HCT116 (cell line): ENCODE data around the gene LCLAT1. TPM values are rescaled to one million over a fixed set of nuclear protein-coding genes. Genes with fewer than 3 reads are reported as not detected.

Experiments used
- ATAC-seq: fragments of 200-7000 bp; cut with Tn5 transposase; 2 replicates; pipeline ENCODE4 v1.9.1; 2020; ENCODE audit warnings: mild to moderate bottlenecking, moderate library complexity
- BruUV-seq: library from RNA; stranded (reverse); fragments of 400-500 nt; replicated peaks from 2 replicates; lab custom pipeline; 2021; lab: Mats Ljungman, UMichigan
- CTCF ChIA-PET: fragments of 300-600 bp; sonication (Branson Sonifier 250); formaldehyde crosslinking; loops from one replicate; lab custom pipeline; 2021; ENCODE audit warnings: antibody characterized with exemption; lab: Charles Lee
- POLR2A ChIA-PET: fragments of 300-600, 350-600 bp; sonication (Branson Sonifier 250); formaldehyde crosslinking; loops from one replicate; lab custom pipeline; 2021; ENCODE audit warnings: antibody characterized with exemption; lab: Charles Lee
- RAD21 ChIA-PET, 2 experiments: fragments of 300-600 bp; sonication (Branson Sonifier 250); formaldehyde crosslinking; loops; one replicate each; lab custom pipeline; 2023; ENCODE audit warnings: low total read pairs in 2 of 2; ENCODE audit not compliant: uncharacterized antibody in 2 of 2, unreplicated experiment in 2 of 2, low non-redundant PET in 1 of 2; lab: Charles Lee
- DNase-seq: peaks from one replicate; pipeline ENCODE4 v3.0.0-alpha.2; 2010; ENCODE audit warnings: low read depth, low spot score
- H2AFZ ChIP-seq: fragments of 200-600 bp; shearing (Covaris generic), sonication (generic); 2 replicates; pipeline ENCODE4 v1.6.1; 2017; ENCODE audit warnings: low read depth, mixed run types, mixed read lengths, antibody characterized with exemption, low read length; ENCODE audit not compliant: poor library complexity, severe bottlenecking
- H3K27ac ChIP-seq: 2 replicates; pipeline ENCODE4 v1.5.1; 2012; ENCODE audit warnings: low read depth, low read length
- H3K27me3 ChIP-seq: fragments of 200-600 bp; sonication (generic); 2 replicates; pipeline ENCODE4 v1.6.1; 2016; ENCODE audit warnings: mixed run types, low read length, mixed read lengths; ENCODE audit not compliant: insufficient read depth
- H3K36me3 ChIP-seq, 2 experiments: fragments of 200-500 bp in 1 of 2; fragments of 200-600 bp in 1 of 2; sonication (Bioruptor generic) in 1 of 2; sonication (generic) in 1 of 2; 2 replicates each; pipeline versions ENCODE4 v1.5.1 to v1.6.1; 2014 to 2016; ENCODE audit warnings: low read length in 2 of 2, inconsistent platforms in 1 of 2, mixed read lengths in 1 of 2, mixed run types in 1 of 2; ENCODE audit not compliant: insufficient read depth in 2 of 2, control insufficient read depth in 1 of 2
- H3K4me1 ChIP-seq, 2 experiments: fragments of 200-600 bp in 1 of 2; sonication (generic) in 1 of 2; 2 replicates each; pipeline versions ENCODE4 v1.5.1 to v1.6.1; 2012 to 2017; ENCODE audit warnings: low read length in 2 of 2, inconsistent platforms in 1 of 2, mild to moderate bottlenecking in 1 of 2, mixed read lengths in 1 of 2, mixed run types in 1 of 2, moderate library complexity in 1 of 2; ENCODE audit not compliant: insufficient read depth in 2 of 2, control insufficient read depth in 1 of 2
- H3K4me2 ChIP-seq: fragments of 200-600 bp; sonication (generic); 2 replicates; pipeline ENCODE4 v1.6.1; 2017; ENCODE audit warnings: mixed run types, low read length, mixed read lengths
- H3K4me3 ChIP-seq, 2 experiments: fragments of 200-600 bp in 1 of 2; sonication (generic) in 1 of 2; replicated peaks in 1 of 2; 2 replicates each; pipeline ENCODE4 v1.5.1; 2011 to 2016; ENCODE audit warnings: low read length in 2 of 2, control low read depth in 1 of 2, low read depth in 1 of 2, mild to moderate bottlenecking in 1 of 2, mixed read lengths in 1 of 2, mixed run types in 1 of 2
- H3K79me2 ChIP-seq: fragments of 200-600 bp; sonication (generic); 2 replicates; pipeline ENCODE4 v1.6.1; 2017; ENCODE audit warnings: mild to moderate bottlenecking, mixed run types, low read length, moderate library complexity, mixed read lengths; ENCODE audit not compliant: insufficient read depth
- H3K9ac ChIP-seq: fragments of 200-600 bp; sonication (generic); 2 replicates; pipeline ENCODE4 v1.6.1; 2016; ENCODE audit warnings: low read length, mixed read lengths
- H3K9me2 ChIP-seq: fragments of 200-600 bp; sonication (generic), shearing (Covaris generic); 2 replicates; pipeline ENCODE4 v1.6.1; 2017; ENCODE audit warnings: mixed run types, mild to moderate bottlenecking, moderate library complexity; ENCODE audit not compliant: insufficient read depth
- H3K9me3 ChIP-seq, 2 experiments: fragments of 200-500 bp in 1 of 2; fragments of 200-600 bp in 1 of 2; sonication (Bioruptor generic) in 1 of 2; sonication (generic) in 1 of 2; 2 replicates each; pipeline ENCODE4 v1.6.1; 2014 to 2017; ENCODE audit warnings: low read length in 2 of 2, mixed read lengths in 2 of 2, inconsistent platforms in 1 of 2, low read depth in 1 of 2, mild to moderate bottlenecking in 1 of 2, mixed run types in 1 of 2, moderate library complexity in 1 of 2; ENCODE audit not compliant: control insufficient read depth in 1 of 2, insufficient read depth in 1 of 2
- H4K20me1 ChIP-seq: fragments of 200-600 bp; sonication (generic), shearing (Covaris generic); 2 replicates; pipeline ENCODE4 v1.6.1; 2017; ENCODE audit warnings: mixed run types, mild to moderate bottlenecking, moderate library complexity; ENCODE audit not compliant: insufficient read depth
- CBX3 ChIP-seq: IDR thresholded peaks from 2 replicates; pipeline ENCODE4 v1.6.1; 2012; ENCODE audit warnings: low read depth
- EGR1 ChIP-seq: IDR thresholded peaks from 2 replicates; pipeline ENCODE4 v1.6.1; 2012; ENCODE audit warnings: low read depth
- ELF1 ChIP-seq: IDR thresholded peaks from 2 replicates; pipeline ENCODE4 v1.6.1; 2012; ENCODE audit warnings: low read depth, borderline replicate concordance
- EZH2phosphoT487 ChIP-seq: fragments of 200-600 bp; IDR thresholded peaks from 2 replicates; pipeline ENCODE4 v1.6.1; 2018; ENCODE audit warnings: antibody characterized with exemption, borderline replicate concordance
- RAD21 ChIP-seq: IDR thresholded peaks from 2 replicates; pipeline ENCODE4 v1.6.1; 2012; ENCODE audit warnings: low read depth, mild to moderate bottlenecking
- SRF ChIP-seq: IDR thresholded peaks from 2 replicates; pipeline ENCODE4 v1.6.1; 2012; ENCODE audit warnings: low read depth
- YY1 ChIP-seq: IDR thresholded peaks from 2 replicates; pipeline ENCODE4 v1.6.1; 2011; ENCODE audit warnings: low read length, low read depth, moderate library complexity, mild to moderate bottlenecking; ENCODE audit not compliant: insufficient replicate concordance; ENCODE audit errors: extremely low read depth
- ZFX ChIP-seq: fragments of 450-650 bp; IDR thresholded peaks from 2 replicates; pipeline ENCODE4 v1.6.1; 2017
- intact Hi-C: fragments of 100-400 bp; cut with micrococcal nuclease; formaldehyde crosslinking; loops from 2 replicates; pipeline ENCODE4 v1.10.0; 2022
- total RNA-seq: library from RNA; stranded (reverse); gene quantifications from one replicate; pipeline ENCODE4 v1.2.1, GENCODE V29; 2021; ENCODE audit not compliant: unreplicated experiment
- TF ChIP-seq, protein P1 (sequence below), 3 experiments: fragments of 200-600 bp in 1 of 3; sonication (generic) in 1 of 3; IDR thresholded peaks in 2 of 3; conservative IDR thresholded peaks in 1 of 3; 2 replicates each; pipeline ENCODE4 v1.5.1; 2012 to 2017; ENCODE audit warnings: low read depth in 2 of 3, low read length in 2 of 3, antibody characterized with exemption in 1 of 3, borderline replicate concordance in 1 of 3, control low read depth in 1 of 3, mild to moderate bottlenecking in 1 of 3, mixed read lengths in 1 of 3, mixed run types in 1 of 3, moderate library complexity in 1 of 3; ENCODE audit not compliant: insufficient read depth in 1 of 3
- TF ChIP-seq, protein P2 (sequence below): IDR thresholded peaks from 2 replicates; pipeline ENCODE4 v1.6.1; 2011; ENCODE audit warnings: mild to moderate bottlenecking, low read length, moderate library complexity; ENCODE audit not compliant: insufficient replicate concordance; ENCODE audit errors: extremely low read depth

The LCLAT1 gene
- total RNA-seq, 1 experiment from 2014 or later = 36.2 TPM

DNA sequence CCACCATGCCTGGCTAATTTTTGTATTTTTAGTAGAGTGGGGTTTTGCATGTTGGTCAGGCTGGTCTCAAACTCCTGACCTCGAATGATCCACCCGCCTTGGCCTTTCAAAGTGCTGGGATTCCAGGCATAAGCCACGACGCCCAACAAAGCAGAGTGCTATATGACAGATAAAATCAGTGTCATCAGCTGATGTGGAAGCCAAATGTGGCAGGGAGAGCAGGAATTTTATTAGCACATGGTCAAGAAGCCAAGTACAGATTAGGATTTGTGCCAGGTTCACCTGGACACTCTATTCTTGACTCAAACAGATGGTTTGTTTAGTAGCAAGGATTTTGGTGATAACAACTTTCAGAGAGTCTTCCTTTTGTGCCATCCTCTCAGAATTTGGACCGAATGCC is 62.7 kb downstream of the LCLAT1 start:
- ATAC-seq = no peak
- H3K4me2 ChIP-seq = peak overlapping the region; percentile 66
- H3K9me2 ChIP-seq = no peaks in the 10 kb centered on the region
- H3K9ac ChIP-seq = no peak overlapping the region
- H3K27me3 ChIP-seq = no peaks in the 10 kb centered on the region
- H3K36me3 ChIP-seq = no peaks in the 10 kb centered on the region
- no peak overlapping the region for H3K27ac ChIP-seq
- no peak overlapping the region for H2AFZ ChIP-seq
- no peak overlapping the region for H3K4me3 ChIP-seq
- CTCF ChIA-PET = no interaction called here
- peaks cover 84% of the 10 kb centered on the region for H3K79me2 ChIP-seq
- TF ChIP-seq RAD21 = no peak
- no peak for TF ChIP-seq SRF
- TF ChIP-seq ZFX = no peak
- TF ChIP-seq, protein P1, sequence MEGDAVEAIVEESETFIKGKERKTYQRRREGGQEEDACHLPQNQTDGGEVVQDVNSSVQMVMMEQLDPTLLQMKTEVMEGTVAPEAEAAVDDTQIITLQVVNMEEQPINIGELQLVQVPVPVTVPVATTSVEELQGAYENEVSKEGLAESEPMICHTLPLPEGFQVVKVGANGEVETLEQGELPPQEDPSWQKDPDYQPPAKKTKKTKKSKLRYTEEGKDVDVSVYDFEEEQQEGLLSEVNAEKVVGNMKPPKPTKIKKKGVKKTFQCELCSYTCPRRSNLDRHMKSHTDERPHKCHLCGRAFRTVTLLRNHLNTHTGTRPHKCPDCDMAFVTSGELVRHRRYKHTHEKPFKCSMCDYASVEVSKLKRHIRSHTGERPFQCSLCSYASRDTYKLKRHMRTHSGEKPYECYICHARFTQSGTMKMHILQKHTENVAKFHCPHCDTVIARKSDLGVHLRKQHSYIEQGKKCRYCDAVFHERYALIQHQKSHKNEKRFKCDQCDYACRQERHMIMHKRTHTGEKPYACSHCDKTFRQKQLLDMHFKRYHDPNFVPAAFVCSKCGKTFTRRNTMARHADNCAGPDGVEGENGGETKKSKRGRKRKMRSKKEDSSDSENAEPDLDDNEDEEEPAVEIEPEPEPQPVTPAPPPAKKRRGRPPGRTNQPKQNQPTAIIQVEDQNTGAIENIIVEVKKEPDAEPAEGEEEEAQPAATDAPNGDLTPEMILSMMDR (IDR thresholded peaks at IDR 0.05 in 2 of 3, conservative IDR thresholded peaks at IDR 0.05 in 1 of 3; ENCODE audit: borderline replicate concordance in 1 of 3, insufficient read depth in 1 of 3, low read depth in 2 of 3, low read length in 2 of 3) = no peak
- no peak for TF ChIP-seq EGR1
- TF ChIP-seq YY1 = no peak
- no peak for TF ChIP-seq EZH2phosphoT487
- TF ChIP-seq, protein P2, sequence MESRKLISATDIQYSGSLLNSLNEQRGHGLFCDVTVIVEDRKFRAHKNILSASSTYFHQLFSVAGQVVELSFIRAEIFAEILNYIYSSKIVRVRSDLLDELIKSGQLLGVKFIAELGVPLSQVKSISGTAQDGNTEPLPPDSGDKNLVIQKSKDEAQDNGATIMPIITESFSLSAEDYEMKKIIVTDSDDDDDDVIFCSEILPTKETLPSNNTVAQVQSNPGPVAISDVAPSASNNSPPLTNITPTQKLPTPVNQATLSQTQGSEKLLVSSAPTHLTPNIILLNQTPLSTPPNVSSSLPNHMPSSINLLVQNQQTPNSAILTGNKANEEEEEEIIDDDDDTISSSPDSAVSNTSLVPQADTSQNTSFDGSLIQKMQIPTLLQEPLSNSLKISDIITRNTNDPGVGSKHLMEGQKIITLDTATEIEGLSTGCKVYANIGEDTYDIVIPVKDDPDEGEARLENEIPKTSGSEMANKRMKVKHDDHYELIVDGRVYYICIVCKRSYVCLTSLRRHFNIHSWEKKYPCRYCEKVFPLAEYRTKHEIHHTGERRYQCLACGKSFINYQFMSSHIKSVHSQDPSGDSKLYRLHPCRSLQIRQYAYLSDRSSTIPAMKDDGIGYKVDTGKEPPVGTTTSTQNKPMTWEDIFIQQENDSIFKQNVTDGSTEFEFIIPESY = no peak
- no peak for TF ChIP-seq ELF1
- TF ChIP-seq CBX3 = no peak
- intact Hi-C loops = loop anchor here (10.0 kb wide), 1 partner anchor 295 kb away; no protein-coding TSS in a partner anchor
- no peak for DNase-seq
- H3K9me3 ChIP-seq = peaks cover 0 to 8% of the 10 kb centered on the region in 2 experiments; a peak in 1 of 4 replicates
- peaks cover 40 to 49% of the 10 kb centered on the region in 2 experiments for H3K4me1 ChIP-seq
- no TSS peak for BruUV-seq
- RAD21 ChIA-PET = no interaction called here
- POLR2A ChIA-PET = no interaction called here
- peaks cover 18% of the 10 kb centered on the region for H4K20me1 ChIP-seq
